Stomach (tissue), 9 donors: ENCODE data around the gene PRKG1. TPM values are rescaled to one million over a fixed set of nuclear protein-coding genes. Genes with fewer than 3 reads are reported as not detected.
A peak's percentile ranks its signal among the peaks of the same experiment; 100 is the strongest.

Experiments used
- DNase-seq, 2 donors: peaks; one replicate each; pipeline versions ENCODE4 v3.0.0 to v3.0.0-alpha.2; 2013 to 2019
- H3K27ac ChIP-seq, 5 donors: fragments of 200-600 bp in 4 of 5; sonication (generic) in 4 of 5; one replicate each; pipeline ENCODE4 v1.5.1; 2013 to 2019; ENCODE audit warnings: mild to moderate bottlenecking in 1 of 5, moderate library complexity in 1 of 5
- H3K27me3 ChIP-seq, 3 donors: fragments of 200-600 bp; sonication (generic); one replicate each; pipeline ENCODE4 v1.5.1; 2017 to 2019; ENCODE audit warnings: mixed run types in 1 of 3
- H3K36me3 ChIP-seq, 4 donors: fragments of 200-600 bp; sonication (generic); 1 replicate in 3 of 4; 2 replicates in 1 of 4; pipeline ENCODE4 v1.5.1; 2016 to 2019
- H3K4me1 ChIP-seq, 4 donors: fragments of 200-600 bp; sonication (generic); one replicate each; pipeline ENCODE4 v1.5.1; 2016 to 2019
- H3K4me3 ChIP-seq, 4 donors: fragments of 200-600 bp; sonication (generic) in 3 of 4; one replicate each; pipeline ENCODE4 v1.5.1; 2016 to 2019; ENCODE audit warnings: mild to moderate bottlenecking in 1 of 4
- H3K9me3 ChIP-seq, 4 donors: fragments of 200-600 bp; sonication (generic); one replicate each; pipeline ENCODE4 v1.5.1; 2016 to 2019
- CTCF ChIP-seq, 7 experiments: fragments of 450-650 bp in 4 of 7; fragments of 200-600 bp in 3 of 7; sonication (generic) in 3 of 7; IDR thresholded peaks; one replicate each; pipeline ENCODE4 v1.5.1; 2016 to 2019; ENCODE audit warnings: antibody characterized with exemption in 7 of 7, control low read depth in 2 of 7, mild to moderate bottlenecking in 1 of 7
- EP300 ChIP-seq: sonication (generic); formaldehyde crosslinking; IDR thresholded peaks from one replicate; pipeline ENCODE4 v1.6.1; 2017; ENCODE audit warnings: antibody characterized with exemption
- POLR2A ChIP-seq, 4 donors: fragments of 450-650 bp; IDR thresholded peaks; one replicate each; pipeline ENCODE4 v1.6.1; 2016; ENCODE audit warnings: antibody characterized with exemption in 4 of 4, control low read depth in 2 of 4, mild to moderate bottlenecking in 1 of 4, moderate library complexity in 1 of 4
- POLR2AphosphoS5 ChIP-seq, 3 donors: sonication (generic); formaldehyde crosslinking; IDR thresholded peaks; one replicate each; pipeline ENCODE4 v1.6.1; 2016; ENCODE audit warnings: antibody characterized with exemption in 3 of 3
- WGBS, 5 donors: extraction: QIAGEN DNeasy Blood & Tissue Kit in 3 of 5; methylation state at CpG; one replicate each; pipeline versions ENCODE4 v1.1.5 to v1.1.7; 2013 to 2018; 5-methylcytosine and 5-hydroxymethylcytosine counted together
- intact Hi-C: fragments of 100-400 bp; cut with DNase I; formaldehyde crosslinking; loops from one replicate; pipeline ENCODE4 v1.15.1; 2023; ENCODE audit warnings: low total_unique reads
- polyA plus RNA-seq, 3 donors: library from polyadenylated mRNA; stranded (reverse); fragments of 200-250 nt; gene quantifications; one replicate each; pipeline ENCODE4 v1.2.3, GENCODE V29; 2013
- total RNA-seq, 5 donors: library from RNA; depleted of rRNA; stranded (reverse); fragments of >200 nt; gene quantifications; one replicate each; pipeline versions ENCODE4 v1.1.0 to v1.2.3, GENCODE V29; 2014 to 2016
- donor health status: healthy with polysubstance abuse.
- donor health status: Bipolar disorder and iron deficiency.
- donor health status: healthy.

PRKG1 gene
- total and polyA plus RNA-seq, 8 donors, result 1.5 to 89.2 (median 14.3) TPM

- H3K27me3 ChIP-seq, result no peaks in the 10 kb centered on the region
- H3K9me3 ChIP-seq, result no peaks in the 10 kb centered on the region
- no peaks in the 10 kb centered on the region for H3K36me3 ChIP-seq
- no peak for TF ChIP-seq POLR2A (IDR thresholded peaks at IDR 0.05)
- H3K4me1 ChIP-seq, result peaks cover 0 to 5% (median 0%) of the 10 kb centered on the region in 4 donors
- H3K4me3 ChIP-seq, result no peak overlapping the region
- H3K27ac ChIP-seq, result no peak overlapping the region
- 90 to 96% (median 95%) methylated on average over 3 of the region's 3 CpGs for WGBS, 5 donors
- no peak for DNase-seq
- intact Hi-C loops, result no loop called here
These were observed 574.8 kb downstream of the PRKG1 start for GRCh38 chr10:51649064-51649463.

GRCh38 chr10:51651063-51651462, 576.8 kb downstream of the PRKG1 start:
- H3K27me3 ChIP-seq, result no peaks in the 10 kb centered on the region
- H3K36me3 ChIP-seq, result no peaks in the 10 kb centered on the region
- intact Hi-C loops, result no loop called here
- TF ChIP-seq POLR2AphosphoS5 (IDR thresholded peaks at IDR 0.05), result no peak
- TF ChIP-seq EP300, result no peak
- no peak for TF ChIP-seq POLR2A (IDR thresholded peaks at IDR 0.05)
- TF ChIP-seq CTCF (IDR thresholded peaks at IDR 0.05), result no peak
- no peak for DNase-seq
- no peak overlapping the region for H3K4me3 ChIP-seq
- WGBS, 5 donors, result 89 to 100% (median 93%) methylated on average over 1 of the region's 1 CpG
- no peak overlapping the region for H3K27ac ChIP-seq
- peaks cover 0 to 10% (median 0%) of the 10 kb centered on the region in 4 donors for H3K4me1 ChIP-seq
- no peaks in the 10 kb centered on the region for H3K9me3 ChIP-seq

GRCh38 chr10:51653025-51653424, 578.7 kb downstream of the PRKG1 start:
- TF ChIP-seq POLR2A (IDR thresholded peaks at IDR 0.05) (no peak), EP300 (no peak), POLR2AphosphoS5 (IDR thresholded peaks at IDR 0.05) (no peak), CTCF (IDR thresholded peaks at IDR 0.05) (no peak)
- Histone ChIP-seq H3K4me3 (no peak overlapping the region), H3K36me3 (no peaks in the 10 kb centered on the region), H3K4me1 (peaks cover 0 to 16% (median 0%) of the 10 kb centered on the region in 4 donors), H3K9me3 (no peaks in the 10 kb centered on the region), H3K27ac (no peak overlapping the region), H3K27me3 (no peaks in the 10 kb centered on the region)
- DNase-seq, result peak in 1 of 2 donors; percentile 22
- intact Hi-C loops, result no loop called here

GRCh38 chr10:51654918-51655317, 580.6 kb downstream of the PRKG1 start:
- no peak for TF ChIP-seq POLR2A (IDR thresholded peaks at IDR 0.05)
- TF ChIP-seq POLR2AphosphoS5 (IDR thresholded peaks at IDR 0.05), result no peak
- no peak for TF ChIP-seq EP300
- TF ChIP-seq CTCF (IDR thresholded peaks at IDR 0.05), result no peak
- intact Hi-C loops, result no loop called here
- no peaks in the 10 kb centered on the region for H3K27me3 ChIP-seq
- no peak overlapping the region for H3K4me3 ChIP-seq
- H3K4me1 ChIP-seq, result peaks cover 0 to 18% (median 0%) of the 10 kb centered on the region in 4 donors
- no peaks in the 10 kb centered on the region for H3K36me3 ChIP-seq
- H3K27ac ChIP-seq, result no peak overlapping the region
- peak in 1 of 2 donors; percentile 10 for DNase-seq
- WGBS, 5 donors, result 21 to 87% (median 72%) methylated on average over 1 of the region's 1 CpG
- no peaks in the 10 kb centered on the region for H3K9me3 ChIP-seq

DNA sequence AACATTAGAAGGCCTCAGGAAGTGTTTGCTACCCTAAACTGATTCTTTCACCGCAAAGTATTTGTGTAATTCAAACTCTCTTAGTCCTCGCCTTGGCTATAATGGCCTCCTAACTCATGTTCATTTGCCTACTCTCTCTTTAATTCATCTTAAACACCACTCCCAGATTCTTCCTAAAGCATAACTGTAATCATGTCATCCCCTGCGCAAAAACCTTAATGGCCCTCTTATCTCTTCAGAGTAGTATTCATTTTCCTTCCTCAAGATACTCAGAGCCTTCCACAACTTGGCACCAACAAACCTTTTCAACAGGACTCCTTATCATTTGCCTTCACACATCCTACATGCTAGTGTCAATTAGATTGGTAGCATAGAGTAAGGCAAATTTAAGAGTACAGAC, 582.2 kb downstream of the PRKG1 start:
- peaks cover 0 to 18% (median 0%) of the 10 kb centered on the region in 4 donors for H3K4me1 ChIP-seq
- 86 to 93% (median 89%) methylated on average over 3 of the region's 3 CpGs for WGBS, 5 donors
- TF ChIP-seq EP300, result no peak
- TF ChIP-seq POLR2A (IDR thresholded peaks at IDR 0.05), result no peak
- no peak overlapping the region for H3K27ac ChIP-seq
- no peak overlapping the region for H3K4me3 ChIP-seq
- H3K27me3 ChIP-seq, result no peaks in the 10 kb centered on the region
- intact Hi-C loops, result no loop called here
- no peak for DNase-seq
- no peaks in the 10 kb centered on the region for H3K9me3 ChIP-seq
- no peaks in the 10 kb centered on the region for H3K36me3 ChIP-seq
